ENCODE results near the gene TMEM41B.
"Not testable (repeated sequence)": the region's sequence is repeated elsewhere in the genome, so short reads cannot be mapped to it uniquely, and the experiment has no call there.

The TMEM41B gene

GRCh38 chr11:9314291-9315077, at the start of gene TMEM41B:
Gene TMEM41B, minus strand, starts transcription at chr11:9314593. Its CDS starts 152 bp downstream, at chr11:9314441.
- DNase-seq, result peak; percentile 99

- peak; percentile 32 for DNase-seq
Observed at GRCh38 chr11:9362393-9362863, 48.0 kb upstream of the TMEM41B start.

- not testable (repeated sequence) for DNase-seq
Observed at GRCh38 chr11:9360862-9361622, 46.6 kb upstream of the TMEM41B start.

- no peak for DNase-seq
Observed at GRCh38 chr11:9357041-9357440, 42.6 kb upstream of the TMEM41B start.

- no peak for DNase-seq
Observed at GRCh38 chr11:9351321-9351881, 37.0 kb upstream of the TMEM41B start.

- DNase-seq, result not testable (repeated sequence)
Observed at GRCh38 chr11:9347779-9348178, 33.4 kb upstream of the TMEM41B start.

GRCh38 chr11:9347100-9347499, 32.7 kb upstream of the TMEM41B start:
- DNase-seq, result peak; percentile 85

- DNase-seq, result no peak
Observed at GRCh38 chr11:9344061-9344680, 29.8 kb upstream of the TMEM41B start.

- no peak for DNase-seq
Observed at GRCh38 chr11:9341638-9342178, 27.3 kb upstream of the TMEM41B start.

GRCh38 chr11:9332655-9333054, 18.3 kb upstream of the TMEM41B start:
- no peak for DNase-seq

- no peak for DNase-seq
Observed at GRCh38 chr11:9330387-9331384, 16.3 kb upstream of the TMEM41B start.

GRCh38 chr11:9320047-9320446, 5.7 kb upstream of the TMEM41B start:
- DNase-seq, result no peak

GRCh38 chr11:9319377-9320001, 5.1 kb upstream of the TMEM41B start:
- DNase-seq, result peak; percentile 56

- not testable (repeated sequence) for DNase-seq
Observed at GRCh38 chr11:9318442-9319376, 4.3 kb upstream of the TMEM41B start.

- DNase-seq, result no peak
Observed at GRCh38 chr11:9316334-9316733, 1.9 kb upstream of the TMEM41B start.

GRCh38 chr11:9315078-9315688, 790 bp upstream of the TMEM41B start:
- no peak for DNase-seq

- peak; percentile 40 for DNase-seq
Observed at GRCh38 chr11:9313648-9314290, 624 bp downstream of the TMEM41B start.

GRCh38 chr11:9310485-9311090, 3.8 kb downstream of the TMEM41B start:
- no peak for DNase-seq

Data from hematopoietic multipotent progenitor cell treated with erythropoietin and hydrocortisone succinate and interleukin-3 and kit ligand, for 4 days (in vitro differentiated cells).